T-cell (primary cell): Measurements from ENCODE around the gene LIMK1. TPM values are rescaled to one million over a fixed set of nuclear protein-coding genes. Genes with fewer than 3 reads are reported as not detected.

Experiments used
- ATAC-seq, 4 experiments: fragments of 200-7000 bp in 3 of 4; fragments of 150-1000 bp in 1 of 4; cut with Tn5 transposase; replicated peaks in 1 of 4; 1 replicate in 3 of 4; 2 replicates in 1 of 4; pipeline ENCODE4 v1.10.0; 2021; ENCODE audit warnings: moderate library complexity in 3 of 4, mild to moderate bottlenecking in 2 of 4, moderate number of reproducible peaks in 1 of 4
- CTCF ChIA-PET, 2 donors: fragments of 300-600 bp; sonication (Branson Sonifier 250); formaldehyde crosslinking; loops; one replicate each; lab custom pipeline; 2022; ENCODE audit warnings: antibody characterized with exemption in 2 of 2; lab: Charles Lee
- POLR2A ChIA-PET, 2 donors: fragments of 300-600 bp; sonication (Branson Sonifier 250); formaldehyde crosslinking; loops; one replicate each; lab custom pipeline; 2022; ENCODE audit warnings: antibody characterized with exemption in 2 of 2; lab: Charles Lee
- DNase-seq, 35 experiments: peaks; one replicate each; pipeline versions ENCODE4 v3.0.0 to v3.0.0-alpha.2; 2013 to 2023
- H3K27ac ChIP-seq: one replicate; pipeline ENCODE4 v1.5.1; 2013; ENCODE audit warnings: low read length
- H3K27me3 ChIP-seq, 2 experiments: replicated peaks in 1 of 2; 1 replicate in 1 of 2; 2 replicates in 1 of 2; pipeline versions ENCODE4 v1.6.1 to v1.7.0; 2013; ENCODE audit warnings: low read length in 1 of 2, mixed read lengths in 1 of 2; ENCODE audit not compliant: control insufficient read depth in 2 of 2, insufficient read depth in 2 of 2; ENCODE audit errors: extremely low read depth in 1 of 2
- H3K36me3 ChIP-seq, 2 donors: 1 replicate in 1 of 2; 2 replicates in 1 of 2; pipeline versions ENCODE4 v1.6.1 to v1.7.0; 2013; ENCODE audit warnings: low read length in 1 of 2; ENCODE audit not compliant: control insufficient read depth in 2 of 2, insufficient read depth in 1 of 2; ENCODE audit errors: extremely low read depth in 1 of 2
- H3K4me1 ChIP-seq, 2 experiments: 1 replicate in 1 of 2; 2 replicates in 1 of 2; pipeline versions ENCODE4 v1.6.1 to v1.7.0; 2013; ENCODE audit warnings: low read length in 2 of 2, mixed read lengths in 1 of 2; ENCODE audit not compliant: insufficient read depth in 2 of 2, control insufficient read depth in 1 of 2; ENCODE audit errors: extremely low read depth in 1 of 2
- H3K4me3 ChIP-seq, 2 donors: 1 replicate in 1 of 2; 2 replicates in 1 of 2; pipeline versions ENCODE4 v1.5.1 to v1.7.0; 2013; ENCODE audit warnings: mild to moderate bottlenecking in 2 of 2, low read length in 1 of 2, moderate library complexity in 1 of 2; ENCODE audit not compliant: control insufficient read depth in 1 of 2; ENCODE audit errors: extremely low read depth in 1 of 2
- H3K9me3 ChIP-seq: 2 replicates; pipeline ENCODE4 v1.7.0; 2013
- H3K27ac Mint-ChIP-seq, 2 donors: one replicate each; pipeline ENCODE4 v1.8.0; 2020 to 2021; ENCODE audit warnings: mild to moderate bottlenecking in 2 of 2, mixed read lengths in 2 of 2
- H3K27me3 Mint-ChIP-seq, 2 donors: one replicate each; pipeline ENCODE4 v1.8.0; 2021 to 2022; ENCODE audit warnings: mixed read lengths in 2 of 2
- H3K36me3 Mint-ChIP-seq: one replicate; pipeline ENCODE4 v1.8.0; 2021; ENCODE audit warnings: mixed read lengths
- H3K4me1 Mint-ChIP-seq, 3 donors: one replicate each; pipeline ENCODE4 v1.8.0; 2020 to 2022; ENCODE audit warnings: mixed read lengths in 3 of 3, mild to moderate bottlenecking in 1 of 3
- H3K4me3 Mint-ChIP-seq, 3 donors: one replicate each; pipeline ENCODE4 v1.8.0; 2020 to 2022; ENCODE audit warnings: mild to moderate bottlenecking in 3 of 3, mixed read lengths in 3 of 3, moderate library complexity in 3 of 3
- H3K9me3 Mint-ChIP-seq, 3 donors: one replicate each; pipeline ENCODE4 v1.8.0; 2020 to 2022; ENCODE audit warnings: mixed read lengths in 3 of 3
- WGBS: methylation state at CpG from one replicate; pipeline ENCODE4 v1.1.5; 2013; ENCODE audit warnings: missing lambda C conversion rate; ENCODE audit not compliant: insufficient coverage; 5-methylcytosine and 5-hydroxymethylcytosine counted together
- total RNA-seq, 35 experiments: library from RNA in 6 of 35; stranded (reverse) in 6 of 35; fragments of 120-200 nt in 1 of 35; gene quantifications; one replicate each; pipeline versions ENCODE4 v1.2.1 to v1.2.4 and lab custom pipeline; 2013 to 2026

Gene LIMK1
- total RNA-seq, 5 donors from 2014 or later (not counting 1 experiment from before 2014, with no cell fraction given): 13.5 to 24.9 (median 18.4) TPM

GRCh38 chr7:74126220-74126880 lies 42.7 kb downstream of the LIMK1 start:
- H3K27ac ChIP-seq: no peak overlapping the region
- no peaks in the 10 kb centered on the region for H3K9me3 Mint-ChIP-seq
- WGBS: 77% methylated on average over 11 of the region's 12 CpGs
- ATAC-seq: no peak
- H3K36me3 Mint-ChIP-seq: peaks cover 3% of the 10 kb centered on the region
- ChIA-PET POLR2A (no interaction called here), CTCF (interaction anchor here (0.6 to 0.7 kb wide), 2 partner anchors 49 to 601 kb away, joined by 3 to 4 read pairs; no protein-coding TSS in a partner anchor)
- H3K27ac Mint-ChIP-seq: no peak overlapping the region
- peaks cover 0 to 3% of the 10 kb centered on the region in 2 experiments for H3K27me3 ChIP-seq
- H3K27me3 Mint-ChIP-seq: no peaks in the 10 kb centered on the region
- no peak for DNase-seq
- no peaks in the 10 kb centered on the region for H3K4me1 ChIP-seq
- no peaks in the 10 kb centered on the region for H3K4me1 Mint-ChIP-seq
- peaks cover 0 to 2% of the 10 kb centered on the region in 2 donors for H3K36me3 ChIP-seq
- no peak overlapping the region for H3K4me3 Mint-ChIP-seq
- no peak overlapping the region for H3K4me3 ChIP-seq
- H3K9me3 ChIP-seq: no peaks in the 10 kb centered on the region

- no peaks in the 10 kb centered on the region for H3K27me3 Mint-ChIP-seq
- H3K27ac Mint-ChIP-seq: no peak overlapping the region
- ChIA-PET CTCF (no interaction called here), POLR2A (interaction anchor here in 1 of 2 donors (0.7 kb wide), 1 partner anchor 9 kb away, joined by 3 read pairs; no protein-coding TSS in a partner anchor)
- no peaks in the 10 kb centered on the region for H3K36me3 Mint-ChIP-seq
- Histone ChIP-seq H3K27ac (no peak overlapping the region), H3K27me3 (peaks cover 0 to 3% of the 10 kb centered on the region in 2 experiments), H3K4me1 (no peaks in the 10 kb centered on the region), H3K36me3 (no peaks in the 10 kb centered on the region), H3K4me3 (no peak overlapping the region), H3K9me3 (no peaks in the 10 kb centered on the region)
- ATAC-seq: no peak
- no peaks in the 10 kb centered on the region for H3K9me3 Mint-ChIP-seq
- DNase-seq: no peak
- no CpG with 5 or more reads among the region's 2 CpGs for WGBS
- no peaks in the 10 kb centered on the region for H3K4me1 Mint-ChIP-seq
- no peak overlapping the region for H3K4me3 Mint-ChIP-seq
Measured at GRCh38 chr7:74129887-74130286, 46.3 kb downstream of the LIMK1 start.

GRCh38 chr7:74130518-74130917 lies 46.9 kb downstream of the LIMK1 start:
- H3K27me3 ChIP-seq: peaks cover 0 to 3% of the 10 kb centered on the region in 2 experiments
- no peak overlapping the region for H3K27ac ChIP-seq
- no peak for ATAC-seq
- no peaks in the 10 kb centered on the region for H3K4me1 Mint-ChIP-seq
- H3K4me3 Mint-ChIP-seq: no peak overlapping the region
- H3K9me3 Mint-ChIP-seq: no peaks in the 10 kb centered on the region
- ChIA-PET POLR2A (no interaction called here), CTCF (interaction anchor here in 1 of 2 donors (0.5 kb wide), 1 partner anchor 83 kb away, joined by 3 read pairs; no protein-coding TSS in a partner anchor)
- H3K36me3 Mint-ChIP-seq: no peaks in the 10 kb centered on the region
- WGBS: 80% methylated on average over 1 of the region's 4 CpGs
- H3K9me3 ChIP-seq: no peaks in the 10 kb centered on the region
- no peaks in the 10 kb centered on the region for H3K4me1 ChIP-seq
- no peaks in the 10 kb centered on the region for H3K36me3 ChIP-seq
- no peak for DNase-seq
- H3K27ac Mint-ChIP-seq: no peak overlapping the region
- no peaks in the 10 kb centered on the region for H3K27me3 Mint-ChIP-seq
- H3K4me3 ChIP-seq: no peak overlapping the region

GRCh38 chr7:74134117-74134620 lies 50.6 kb downstream of the LIMK1 start:
- H3K4me3 ChIP-seq: no peak overlapping the region
- 86% methylated on average over 4 of the region's 8 CpGs for WGBS
- no peaks in the 10 kb centered on the region for H3K9me3 Mint-ChIP-seq
- no peak overlapping the region for H3K4me3 Mint-ChIP-seq
- H3K4me1 Mint-ChIP-seq: peaks cover 0 to 4% (median 2%) of the 10 kb centered on the region in 3 donors
- H3K36me3 Mint-ChIP-seq: no peaks in the 10 kb centered on the region
- no peak overlapping the region for H3K27ac Mint-ChIP-seq
- H3K27me3 Mint-ChIP-seq: no peaks in the 10 kb centered on the region
- H3K27me3 ChIP-seq: no peaks in the 10 kb centered on the region
- H3K4me1 ChIP-seq: no peaks in the 10 kb centered on the region
- DNase-seq (no peak), ATAC-seq (no peak)
- H3K9me3 ChIP-seq: no peaks in the 10 kb centered on the region
- H3K27ac ChIP-seq: no peak overlapping the region
- ChIA-PET POLR2A (no interaction called here), CTCF (no interaction called here)
- no peaks in the 10 kb centered on the region for H3K36me3 ChIP-seq

- no peaks in the 10 kb centered on the region for H3K9me3 Mint-ChIP-seq
- ChIA-PET POLR2A (no interaction called here), CTCF (interaction anchor here (0.6 to 0.7 kb wide), 2 partner anchors 71 to 246 kb away, joined by 4 to 6 read pairs; no protein-coding TSS in a partner anchor)
- Histone ChIP-seq H3K4me3 (no peak overlapping the region), H3K27me3 (peaks cover 0 to 7% of the 10 kb centered on the region in 2 experiments), H3K27ac (no peak overlapping the region), H3K9me3 (no peaks in the 10 kb centered on the region), H3K4me1 (no peaks in the 10 kb centered on the region), H3K36me3 (no peaks in the 10 kb centered on the region)
- DNase-seq (peak in 4 of 35 experiments; percentile 4 to 32 (median 10)), ATAC-seq (peak in 3 of 4 experiments; percentile 9 to 62 (median 47))
- H3K4me1 Mint-ChIP-seq: peaks cover 0 to 7% (median 6%) of the 10 kb centered on the region in 3 donors
- peak overlapping the region in 1 of 2 donors; percentile 2 for H3K27ac Mint-ChIP-seq
- H3K36me3 Mint-ChIP-seq: no peaks in the 10 kb centered on the region
- no peaks in the 10 kb centered on the region for H3K27me3 Mint-ChIP-seq
- no peak overlapping the region for H3K4me3 Mint-ChIP-seq
- 89% methylated on average over 12 of the region's 12 CpGs for WGBS
Measured at GRCh38 chr7:74138334-74138867, 54.8 kb downstream of the LIMK1 start.

GRCh38 chr7:74138945-74139843 lies 55.6 kb downstream of the LIMK1 start:
- no peaks in the 10 kb centered on the region for H3K36me3 ChIP-seq
- H3K9me3 ChIP-seq: no peaks in the 10 kb centered on the region
- DNase-seq: no peak
- peaks cover 0 to 7% of the 10 kb centered on the region in 2 experiments for H3K27me3 ChIP-seq
- no peak for ATAC-seq
- Mint-ChIP-seq H3K27me3 (no peaks in the 10 kb centered on the region), H3K4me3 (no peak overlapping the region), H3K36me3 (no peaks in the 10 kb centered on the region), H3K4me1 (peaks cover 0 to 7% (median 6%) of the 10 kb centered on the region in 3 donors), H3K9me3 (no peaks in the 10 kb centered on the region), H3K27ac (no peak overlapping the region)
- CTCF ChIA-PET: interaction anchor here in 1 of 2 donors (0.7 kb wide), 1 partner anchor 247 kb away, joined by 4 read pairs; no protein-coding TSS in a partner anchor
- H3K4me3 ChIP-seq: no peak overlapping the region
- POLR2A ChIA-PET: no interaction called here
- no peaks in the 10 kb centered on the region for H3K4me1 ChIP-seq
- 88% methylated on average over 7 of the region's 16 CpGs for WGBS
- no peak overlapping the region for H3K27ac ChIP-seq
